Left lobe of liver (tissue), 2 donors: ENCODE results near the gene HOXD3. TPM values are rescaled to one million over a fixed set of nuclear protein-coding genes. Genes with fewer than 3 reads are reported as not detected.
A peak's percentile ranks its signal among the peaks of the same experiment; 100 is the strongest.

ENCODE experiments used
- ATAC-seq: fragments of 200-7000 bp; cut with Tn5 transposase; one replicate; pipeline ENCODE4 v1.9.1; 2020; ENCODE audit warnings: mild to moderate bottlenecking, moderate library complexity
- DNase-seq: peaks from one replicate; pipeline ENCODE4 v3.0.0-alpha.2; 2020; ENCODE audit warnings: low spot score
- total RNA-seq: library from RNA; stranded (reverse); gene quantifications from one replicate; pipeline ENCODE4 v1.2.1, GENCODE V29; 2021
- donor health status: DM: no; HTN: no; CAD: no; lungs with moderate emphysema.
- donor health status: DM: no; HTN: yes; CAD: no.

HOXD3 gene
- total RNA-seq, 1 donor from 2014 or later: not detected

DNA sequence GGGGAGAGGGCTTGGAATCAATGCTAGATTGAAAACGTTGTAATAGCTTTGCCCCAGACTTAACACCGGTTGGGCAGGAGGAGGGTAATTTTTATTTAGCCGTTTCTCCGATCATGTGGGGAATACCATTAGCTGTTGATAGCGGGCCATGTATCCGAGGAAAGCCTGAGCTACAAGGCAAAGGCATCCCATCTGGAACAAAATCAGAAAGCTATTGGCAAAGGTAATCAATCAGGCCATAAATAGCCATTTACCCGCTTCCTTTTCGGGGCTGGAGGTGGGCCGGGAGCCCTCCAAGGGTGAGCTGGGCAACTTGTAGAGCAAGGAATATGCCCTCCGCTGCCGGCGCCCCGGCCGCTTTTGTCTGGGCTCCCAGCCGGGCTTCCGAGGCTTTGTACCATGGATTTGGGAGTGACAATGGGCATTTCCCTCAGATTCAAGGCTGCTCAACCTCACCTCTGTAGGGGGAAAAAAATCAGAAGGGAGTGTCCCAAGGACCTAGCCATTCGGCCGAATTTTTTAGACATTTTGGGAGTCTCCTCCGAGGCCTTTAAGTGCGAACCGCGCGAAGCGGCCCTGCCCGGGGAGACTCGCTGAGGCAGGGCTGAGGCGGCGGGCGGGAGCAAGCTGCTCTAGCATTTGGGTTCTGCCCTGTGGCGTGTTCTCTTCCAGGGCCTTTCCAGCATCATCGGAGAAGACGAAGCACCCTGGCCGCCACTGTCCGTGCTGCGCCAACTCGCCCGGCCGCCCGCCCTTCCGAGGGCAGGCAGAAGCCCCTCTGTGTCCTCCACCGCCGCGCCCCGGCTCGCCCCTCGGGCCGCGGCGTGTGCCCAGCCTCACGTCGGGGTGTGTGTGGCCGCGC, 35.7 kb upstream of the HOXD3 start:
- ATAC-seq (no peak), DNase-seq (no peak)

DNA sequence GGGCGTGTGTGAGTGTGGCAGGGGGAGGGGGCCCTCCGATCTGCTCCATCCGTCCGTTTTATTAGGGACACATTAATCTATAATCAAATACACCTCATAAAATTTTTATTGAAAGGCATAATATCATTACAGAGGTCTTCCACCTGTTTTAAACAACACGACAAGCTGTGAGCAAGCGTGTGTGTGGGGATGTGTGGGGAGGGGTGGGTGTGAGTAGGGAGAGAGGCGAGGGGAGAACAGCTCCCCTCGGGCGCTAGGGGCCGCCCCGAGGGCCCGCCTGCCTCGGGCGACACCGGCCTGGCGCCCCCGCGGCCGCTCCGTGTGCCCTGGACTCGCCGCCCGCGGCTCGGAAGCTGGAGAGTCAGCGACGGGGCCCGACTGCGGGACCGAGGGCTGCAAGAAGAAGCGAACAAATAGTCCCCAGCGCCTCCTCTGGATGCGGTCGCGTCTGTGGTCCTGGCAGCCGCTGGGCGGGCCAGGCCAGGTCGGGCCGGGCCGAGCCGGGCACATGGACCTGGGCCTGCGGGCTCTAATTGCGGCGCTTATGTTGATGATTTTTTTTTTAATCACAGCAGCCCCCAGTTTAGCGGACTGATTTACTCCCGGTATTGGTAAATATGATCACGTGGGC, 34.9 kb upstream of the HOXD3 start:
- ATAC-seq: no peak
- no peak for DNase-seq

DNA sequence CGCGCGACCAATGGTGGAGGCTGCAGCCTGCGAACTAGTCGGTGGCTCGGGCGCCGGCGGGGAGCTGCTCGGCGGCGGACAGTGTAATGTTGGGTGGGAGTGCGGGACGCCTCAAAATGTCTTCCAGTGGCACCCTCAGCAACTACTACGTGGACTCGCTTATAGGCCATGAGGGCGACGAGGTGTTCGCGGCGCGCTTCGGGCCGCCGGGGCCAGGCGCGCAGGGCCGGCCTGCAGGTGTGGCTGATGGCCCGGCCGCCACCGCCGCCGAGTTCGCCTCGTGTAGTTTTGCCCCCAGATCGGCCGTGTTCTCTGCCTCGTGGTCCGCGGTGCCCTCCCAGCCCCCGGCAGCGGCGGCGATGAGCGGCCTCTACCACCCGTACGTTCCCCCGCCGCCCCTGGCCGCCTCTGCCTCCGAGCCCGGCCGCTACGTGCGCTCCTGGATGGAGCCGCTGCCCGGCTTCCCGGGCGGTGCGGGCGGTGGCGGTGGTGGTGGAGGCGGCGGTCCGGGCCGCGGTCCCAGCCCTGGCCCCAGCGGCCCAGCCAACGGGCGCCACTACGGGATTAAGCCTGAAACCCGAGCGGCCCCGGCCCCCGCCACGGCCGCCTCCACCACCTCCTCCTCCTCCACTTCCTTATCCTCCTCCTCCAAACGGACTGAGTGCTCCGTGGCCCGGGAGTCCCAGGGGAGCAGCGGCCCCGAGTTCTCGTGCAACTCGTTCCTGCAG, 34.3 kb upstream of the HOXD3 start, which contains the start of gene HOXD9:
Gene HOXD9, plus strand, starts transcription at position 37 of the 728 bp plus-strand sequence. Its CDS starts 50 bp downstream, at position 87.
- DNase-seq (no peak), ATAC-seq (no peak)

GRCh38 chr2:176123411-176124109, 33.5 kb upstream of the HOXD3 start:
- ATAC-seq (no peak), DNase-seq (no peak)

GRCh38 chr2:176124110-176124946, 32.8 kb upstream of the HOXD3 start:
- ATAC-seq (no peak), DNase-seq (no peak)

GRCh38 chr2:176124947-176125771, 31.9 kb upstream of the HOXD3 start:
- ATAC-seq (no peak), DNase-seq (no peak)

- ATAC-seq (no peak), DNase-seq (no peak)
These were observed 31.4 kb upstream of the HOXD3 start for GRCh38 chr2:176125772-176126054.

DNA sequence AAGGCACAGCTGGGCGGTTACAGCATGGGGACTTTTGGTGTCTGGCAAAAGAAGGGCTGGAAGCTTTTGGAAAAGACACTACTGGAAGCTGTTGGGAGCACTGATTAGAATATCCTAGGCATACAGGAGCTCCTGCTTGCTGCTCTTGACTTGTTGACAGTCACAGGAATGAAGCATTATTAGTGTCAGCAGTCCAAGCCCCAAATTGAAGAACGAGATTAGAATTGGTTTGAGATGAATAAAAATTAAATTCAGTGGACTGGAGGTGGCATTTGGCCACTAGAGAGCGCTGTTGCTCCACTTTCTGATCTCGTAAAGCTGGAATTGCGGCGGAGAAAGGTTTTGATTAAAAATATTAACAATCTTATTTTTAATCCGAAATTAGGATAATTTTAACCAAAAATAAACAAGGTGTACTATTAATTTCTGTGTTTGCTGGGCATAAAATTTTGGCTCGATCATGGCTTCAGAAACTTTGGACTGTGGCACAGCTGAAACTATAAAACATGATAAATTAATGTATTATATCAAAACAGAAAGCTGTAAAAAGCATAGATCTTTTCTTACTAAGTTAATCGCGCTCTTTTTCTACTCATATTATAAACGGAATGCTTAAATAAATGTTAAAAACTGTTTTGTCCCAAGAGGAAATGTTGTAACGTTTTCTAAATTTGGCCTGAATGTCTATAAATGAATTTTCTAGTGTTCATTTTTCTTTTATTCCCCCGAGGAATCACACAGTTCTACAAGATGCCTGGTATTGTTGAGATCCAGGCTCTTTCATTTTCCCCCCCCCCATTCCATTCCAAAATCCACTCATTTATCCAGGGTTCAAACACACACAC, 30.0 kb upstream of the HOXD3 start:
- ATAC-seq: peak; percentile 72

GRCh38 chr2:176127774-176128072, 29.4 kb upstream of the HOXD3 start:
- no peak for ATAC-seq
- DNase-seq: no peak

More for the DNA sequence above, 30.0 kb upstream of the HOXD3 start:
- peak; percentile 62 for DNase-seq

GRCh38 chr2:176128172-176128981, 28.7 kb upstream of the HOXD3 start:
- DNase-seq (no peak), ATAC-seq (no peak)

GRCh38 chr2:176128982-176129796, 27.9 kb upstream of the HOXD3 start, which contains the start of gene HOXD8:
Gene HOXD8, plus strand, starts transcription at chr2:176129705. Its CDS starts 662 bp downstream, at chr2:176130367.
- ATAC-seq: peak; percentile 13
- no peak for DNase-seq

DNA sequence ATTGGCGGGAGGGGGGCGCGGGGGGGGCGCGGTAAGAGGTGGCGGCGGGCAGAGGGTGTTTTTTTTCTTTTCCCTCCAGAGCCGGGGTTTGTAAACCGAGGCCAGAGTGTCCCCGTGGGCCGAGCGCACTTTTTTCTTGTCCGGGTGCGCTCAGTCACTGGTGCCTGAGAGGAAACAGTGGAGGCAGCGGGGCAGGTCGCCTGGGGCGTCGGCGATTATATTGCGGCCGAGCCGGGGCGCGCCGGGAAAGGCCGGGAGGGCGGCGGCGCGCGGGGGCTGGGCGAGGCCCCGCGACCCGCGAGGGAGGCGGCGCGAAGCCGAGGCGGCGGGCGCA, 27.3 kb upstream of the HOXD3 start:
- ATAC-seq (no peak), DNase-seq (no peak)

DNA sequence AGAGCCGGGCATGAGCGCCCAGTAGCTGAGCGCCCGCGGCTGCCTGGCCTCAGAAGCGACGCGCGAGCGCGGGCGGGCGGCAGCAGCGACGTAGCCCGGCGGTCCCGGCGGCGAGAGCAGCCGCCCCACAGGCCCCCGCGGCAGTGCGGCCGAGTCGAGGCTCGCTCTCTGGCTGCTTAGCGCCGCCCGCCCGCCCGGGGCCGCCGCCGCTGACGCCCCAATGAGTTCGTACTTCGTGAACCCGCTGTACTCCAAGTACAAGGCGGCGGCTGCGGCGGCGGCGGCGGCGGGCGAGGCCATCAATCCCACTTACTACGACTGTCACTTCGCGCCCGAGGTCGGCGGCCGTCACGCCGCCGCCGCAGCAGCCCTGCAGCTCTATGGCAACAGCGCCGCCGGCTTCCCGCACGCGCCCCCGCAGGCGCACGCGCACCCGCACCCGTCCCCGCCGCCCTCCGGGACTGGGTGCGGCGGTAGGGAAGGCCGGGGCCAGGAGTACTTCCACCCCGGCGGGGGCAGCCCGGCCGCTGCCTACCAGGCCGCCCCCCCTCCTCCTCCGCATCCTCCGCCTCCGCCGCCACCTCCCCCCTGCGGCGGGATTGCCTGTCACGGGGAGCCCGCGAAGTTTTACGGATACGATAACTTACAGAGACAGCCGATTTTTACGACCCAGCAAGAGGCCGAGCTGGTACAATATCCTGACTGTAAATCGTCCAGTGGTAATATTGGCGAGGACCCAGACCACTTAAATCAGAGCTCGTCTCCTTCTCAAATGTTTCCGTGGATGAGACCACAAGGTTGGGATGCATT, 26.8 kb upstream of the HOXD3 start:
- no peak for ATAC-seq
- no peak for DNase-seq

DNA sequence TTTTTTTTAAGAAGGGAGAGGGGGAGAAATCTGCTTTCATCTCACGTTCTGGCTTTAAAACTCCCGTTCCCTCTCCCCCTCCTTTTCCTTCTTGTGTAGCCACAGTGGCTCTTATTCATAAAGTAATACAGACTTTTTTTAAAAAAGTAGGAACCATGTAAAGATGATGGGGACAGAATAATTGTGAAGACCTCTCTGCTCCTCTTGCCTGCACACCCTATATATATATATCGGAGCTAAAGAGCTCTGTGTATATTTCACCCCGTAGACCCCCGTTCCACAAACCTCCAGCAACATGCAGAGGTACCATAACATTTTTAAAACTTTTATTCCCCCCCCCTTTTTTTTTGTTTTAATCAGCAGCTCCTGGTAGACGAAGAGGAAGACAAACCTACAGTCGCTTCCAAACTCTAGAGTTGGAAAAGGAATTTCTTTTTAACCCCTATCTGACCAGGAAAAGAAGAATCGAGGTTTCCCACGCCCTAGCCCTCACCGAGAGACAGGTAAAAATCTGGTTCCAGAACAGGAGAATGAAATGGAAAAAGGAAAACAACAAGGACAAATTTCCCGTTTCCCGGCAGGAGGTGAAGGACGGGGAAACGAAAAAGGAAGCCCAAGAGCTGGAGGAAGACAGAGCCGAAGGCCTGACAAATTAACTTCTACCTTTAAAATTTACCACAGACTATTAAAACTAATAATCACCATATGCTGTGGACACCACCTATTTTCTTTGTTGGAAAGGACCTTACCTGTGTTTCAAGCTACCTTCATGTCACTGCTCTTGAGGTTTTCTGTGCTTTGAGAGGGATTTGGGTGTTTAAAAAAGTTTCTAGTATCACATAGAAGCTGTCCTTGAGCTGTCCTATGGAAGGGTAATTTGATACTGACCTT, 25.9 kb upstream of the HOXD3 start:
- DNase-seq (no peak), ATAC-seq (no peak)

- no peak for ATAC-seq
- no peak for DNase-seq
These were observed 25.3 kb upstream of the HOXD3 start for GRCh38 chr2:176131848-176132158.
